ENCODE data around the gene NCBP3. TPM values are rescaled to one million over a fixed set of nuclear protein-coding genes. Genes with fewer than 3 reads are reported as not detected.
"Not testable (repeated sequence)": the region's sequence is repeated elsewhere in the genome, so short reads cannot be mapped to it uniquely, and the experiment has no call there.

The NCBP3 gene
- total and polyA plus RNA-seq, 2 donors from 2014 or later: 14.5 to 41.5 TPM

GRCh38 chr17:3796110-3796821, 49.8 kb downstream of the NCBP3 start:
- no peak overlapping the region for H3K27ac ChIP-seq (ENCODE audit: low read depth in 2 of 2, low read length in 2 of 2)
- intact Hi-C loops (cut with DNase I): no loop called here
- H3K27me3 ChIP-seq (ENCODE audit: control insufficient read depth, insufficient read depth, low read length): no peaks in the 10 kb centered on the region
- H3K36me3 ChIP-seq (ENCODE audit: control insufficient read depth in 2 of 3, insufficient read depth in 3 of 3, low read length in 3 of 3): no peaks in the 10 kb centered on the region
- no peak for FAIRE-seq
- DNase-seq: no peak
- no peaks in the 10 kb centered on the region for H3K9me3 ChIP-seq (ENCODE audit: control insufficient read depth in 2 of 3, insufficient read depth in 1 of 3, low read length in 3 of 3)
- TF ChIP-seq, protein P1, sequence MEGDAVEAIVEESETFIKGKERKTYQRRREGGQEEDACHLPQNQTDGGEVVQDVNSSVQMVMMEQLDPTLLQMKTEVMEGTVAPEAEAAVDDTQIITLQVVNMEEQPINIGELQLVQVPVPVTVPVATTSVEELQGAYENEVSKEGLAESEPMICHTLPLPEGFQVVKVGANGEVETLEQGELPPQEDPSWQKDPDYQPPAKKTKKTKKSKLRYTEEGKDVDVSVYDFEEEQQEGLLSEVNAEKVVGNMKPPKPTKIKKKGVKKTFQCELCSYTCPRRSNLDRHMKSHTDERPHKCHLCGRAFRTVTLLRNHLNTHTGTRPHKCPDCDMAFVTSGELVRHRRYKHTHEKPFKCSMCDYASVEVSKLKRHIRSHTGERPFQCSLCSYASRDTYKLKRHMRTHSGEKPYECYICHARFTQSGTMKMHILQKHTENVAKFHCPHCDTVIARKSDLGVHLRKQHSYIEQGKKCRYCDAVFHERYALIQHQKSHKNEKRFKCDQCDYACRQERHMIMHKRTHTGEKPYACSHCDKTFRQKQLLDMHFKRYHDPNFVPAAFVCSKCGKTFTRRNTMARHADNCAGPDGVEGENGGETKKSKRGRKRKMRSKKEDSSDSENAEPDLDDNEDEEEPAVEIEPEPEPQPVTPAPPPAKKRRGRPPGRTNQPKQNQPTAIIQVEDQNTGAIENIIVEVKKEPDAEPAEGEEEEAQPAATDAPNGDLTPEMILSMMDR (IDR thresholded peaks at IDR 0.05; ENCODE audit: borderline replicate concordance, extremely low read depth, insufficient read depth): no peak
- H3K9ac ChIP-seq (ENCODE audit: low read length in 3 of 3): no peak overlapping the region
- H3K4me1 ChIP-seq (ENCODE audit: control insufficient read depth in 2 of 3, insufficient read depth in 2 of 3, low read depth in 1 of 3, low read length in 3 of 3): peaks cover 0 to 8% (median 0%) of the 10 kb centered on the region in 3 donors
- no peak overlapping the region for H3K4me3 ChIP-seq (ENCODE audit: low read length in 3 of 3)

- no peak overlapping the region for H3K9ac ChIP-seq (ENCODE audit: low read length in 3 of 3)
- TF ChIP-seq, protein P1 (IDR thresholded peaks at IDR 0.05; ENCODE audit: borderline replicate concordance, extremely low read depth, insufficient read depth): no peak
- FAIRE-seq (no peak), DNase-seq (peak in 3 of 5 donors; percentile 37 to 52 (median 45))
- peaks cover 0 to 8% (median 0%) of the 10 kb centered on the region in 3 donors for H3K4me1 ChIP-seq (ENCODE audit: control insufficient read depth in 2 of 3, insufficient read depth in 2 of 3, low read depth in 1 of 3, low read length in 3 of 3)
- H3K36me3 ChIP-seq (ENCODE audit: control insufficient read depth in 2 of 3, insufficient read depth in 3 of 3, low read length in 3 of 3): no peaks in the 10 kb centered on the region
- no peak overlapping the region for H3K4me3 ChIP-seq (ENCODE audit: low read length in 3 of 3)
- intact Hi-C loops (cut with DNase I): no loop called here
- no peak overlapping the region for H3K27ac ChIP-seq (ENCODE audit: low read depth in 2 of 2, low read length in 2 of 2)
- no peaks in the 10 kb centered on the region for H3K27me3 ChIP-seq (ENCODE audit: control insufficient read depth, insufficient read depth, low read length)
- H3K9me3 ChIP-seq (ENCODE audit: control insufficient read depth in 2 of 3, insufficient read depth in 1 of 3, low read length in 3 of 3): no peaks in the 10 kb centered on the region
Measured at GRCh38 chr17:3795390-3796102, 50.5 kb downstream of the NCBP3 start.

DNA sequence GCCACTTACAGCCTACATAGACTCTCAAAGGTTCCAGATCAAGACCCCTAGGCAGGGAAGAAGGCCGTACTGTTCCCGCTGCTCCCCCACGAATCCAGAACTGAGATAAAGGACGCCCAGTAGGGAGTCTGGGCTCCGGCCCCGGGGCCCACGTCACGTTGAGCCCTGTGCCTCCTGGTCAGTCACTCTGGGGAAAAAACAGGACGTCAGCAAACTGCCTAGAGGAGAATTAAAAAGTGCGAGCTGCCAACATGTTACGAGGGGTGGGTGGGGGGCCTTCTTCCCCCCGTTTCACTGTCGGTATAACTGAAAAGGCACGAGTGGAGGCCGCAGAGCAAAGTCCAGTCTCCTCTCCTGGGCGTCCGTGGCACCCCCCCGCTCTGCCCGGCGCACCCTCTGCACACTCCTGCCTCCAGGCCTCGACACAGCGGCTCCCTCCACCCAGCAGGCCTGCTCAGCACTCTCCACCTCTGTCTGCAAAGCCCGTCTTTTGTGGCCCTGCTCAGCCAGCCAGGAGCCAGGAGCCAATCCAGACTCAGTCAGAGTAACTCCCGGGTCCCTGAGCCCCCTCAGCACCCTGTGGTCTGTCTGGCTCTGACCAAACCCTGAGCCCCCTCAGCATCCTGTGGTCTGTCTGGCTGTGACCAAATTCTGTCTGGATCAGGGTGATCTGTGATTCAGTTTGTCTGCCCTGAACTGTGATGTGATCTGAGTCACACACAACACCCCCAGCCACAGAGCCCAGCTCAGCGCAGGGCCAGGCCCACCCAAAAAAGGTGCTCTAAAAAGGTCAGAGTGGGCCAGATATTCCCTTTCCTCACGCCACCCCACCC, 51.3 kb downstream of the NCBP3 start:
- H3K27ac ChIP-seq (ENCODE audit: low read depth in 2 of 2, low read length in 2 of 2): no peak overlapping the region
- TF ChIP-seq, protein P1 (IDR thresholded peaks at IDR 0.05; ENCODE audit: borderline replicate concordance, extremely low read depth, insufficient read depth): no peak

DNA sequence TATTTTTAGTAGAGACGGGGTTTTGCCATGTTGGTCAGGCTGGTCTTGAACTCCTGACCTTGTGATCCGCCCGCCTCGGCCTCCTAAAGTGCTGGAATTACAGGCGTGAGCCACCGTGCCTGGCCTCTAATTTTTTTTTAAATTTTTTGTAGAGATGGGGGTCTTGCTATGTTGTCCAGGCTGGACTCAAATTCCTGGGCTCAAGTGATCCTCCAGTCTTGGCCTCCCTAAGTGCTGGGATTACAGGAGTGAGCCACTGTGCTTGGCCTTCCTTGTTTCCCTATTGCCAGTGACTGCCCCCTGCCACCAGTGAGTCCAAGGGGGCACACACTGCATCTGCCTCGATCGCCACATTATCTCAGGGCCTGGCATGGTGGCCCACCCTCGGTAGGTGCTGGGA, 51.9 kb downstream of the NCBP3 start:
- H3K9me3 ChIP-seq (ENCODE audit: control insufficient read depth in 2 of 3, insufficient read depth in 1 of 3, low read length in 3 of 3); H3K4me3 ChIP-seq (ENCODE audit: low read length in 3 of 3); H3K36me3 ChIP-seq (ENCODE audit: control insufficient read depth in 2 of 3, insufficient read depth in 3 of 3, low read length in 3 of 3); intact Hi-C loops (cut with DNase I); DNase-seq; H3K27ac ChIP-seq (ENCODE audit: low read depth in 2 of 2, low read length in 2 of 2); FAIRE-seq; H3K27me3 ChIP-seq (ENCODE audit: control insufficient read depth, insufficient read depth, low read length); H3K9ac ChIP-seq (ENCODE audit: low read length in 3 of 3); H3K4me1 ChIP-seq (ENCODE audit: control insufficient read depth in 2 of 3, insufficient read depth in 2 of 3, low read depth in 1 of 3, low read length in 3 of 3): not testable (repeated sequence)

More for the DNA sequence above, 51.3 kb downstream of the NCBP3 start:
- Histone ChIP-seq H3K36me3 (ENCODE audit: control insufficient read depth in 2 of 3, insufficient read depth in 3 of 3, low read length in 3 of 3) (no peaks in the 10 kb centered on the region), H3K4me3 (ENCODE audit: low read length in 3 of 3) (no peak overlapping the region), H3K9me3 (ENCODE audit: control insufficient read depth in 2 of 3, insufficient read depth in 1 of 3, low read length in 3 of 3) (no peaks in the 10 kb centered on the region), H3K27me3 (ENCODE audit: control insufficient read depth, insufficient read depth, low read length) (no peaks in the 10 kb centered on the region), H3K9ac (ENCODE audit: low read length in 3 of 3) (no peak overlapping the region), H3K4me1 (ENCODE audit: control insufficient read depth in 2 of 3, insufficient read depth in 2 of 3, low read depth in 1 of 3, low read length in 3 of 3) (peaks cover 0 to 8% (median 0%) of the 10 kb centered on the region in 3 donors)
- no peak for DNase-seq
- intact Hi-C loops (cut with DNase I): no loop called here
- no peak for FAIRE-seq

- H3K9ac ChIP-seq (ENCODE audit: low read length in 3 of 3); intact Hi-C loops (cut with DNase I); H3K4me3 ChIP-seq (ENCODE audit: low read length in 3 of 3); H3K9me3 ChIP-seq (ENCODE audit: control insufficient read depth in 2 of 3, insufficient read depth in 1 of 3, low read length in 3 of 3); FAIRE-seq; DNase-seq; H3K27me3 ChIP-seq (ENCODE audit: control insufficient read depth, insufficient read depth, low read length); H3K4me1 ChIP-seq (ENCODE audit: control insufficient read depth in 2 of 3, insufficient read depth in 2 of 3, low read depth in 1 of 3, low read length in 3 of 3); H3K36me3 ChIP-seq (ENCODE audit: control insufficient read depth in 2 of 3, insufficient read depth in 3 of 3, low read length in 3 of 3); H3K27ac ChIP-seq (ENCODE audit: low read depth in 2 of 2, low read length in 2 of 2): not testable (repeated sequence)
Measured at GRCh38 chr17:3793258-3793657, 52.8 kb downstream of the NCBP3 start.
